Measurements from ENCODE around the gene CNTN4.

CNTN4 gene

DNA sequence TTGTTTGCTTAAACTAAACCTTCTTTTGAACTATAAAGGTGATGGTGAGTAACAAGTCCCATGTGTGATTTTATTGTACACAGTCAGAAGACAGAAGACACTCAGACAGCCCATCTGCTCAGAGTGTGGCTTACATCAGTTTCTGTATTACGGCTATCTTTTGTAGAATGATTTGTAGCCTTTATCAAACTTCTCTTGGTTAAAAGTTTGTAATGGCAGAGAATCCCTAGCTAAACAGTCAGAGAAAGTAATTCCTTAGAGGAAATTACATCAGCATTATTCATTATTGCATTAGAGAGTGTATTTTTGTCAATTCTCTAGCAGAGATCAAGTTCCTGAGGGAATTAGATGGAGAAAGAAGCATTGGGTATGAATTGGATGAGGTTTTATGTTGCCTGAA, 500.8 kb downstream of the CNTN4 start:
- Histone ChIP-seq H3K27me3 (ENCODE audit: low read depth, low read length) (no peaks in the 10 kb centered on the region), H3K9me3 (ENCODE audit: control insufficient read depth in 1 of 2, low read length in 2 of 2) (no peaks in the 10 kb centered on the region), H3K36me3 (ENCODE audit: control insufficient read depth in 1 of 2, insufficient read depth in 2 of 2, low read length in 2 of 2) (no peaks in the 10 kb centered on the region), H3K4me1 (ENCODE audit: control insufficient read depth in 1 of 2, insufficient read depth in 2 of 2, low read length in 2 of 2) (no peaks in the 10 kb centered on the region), H3K27ac (ENCODE audit: low read length) (no peak overlapping the region), H3K4me3 (ENCODE audit: low read depth in 1 of 2, low read length in 2 of 2) (no peak overlapping the region)

DNA sequence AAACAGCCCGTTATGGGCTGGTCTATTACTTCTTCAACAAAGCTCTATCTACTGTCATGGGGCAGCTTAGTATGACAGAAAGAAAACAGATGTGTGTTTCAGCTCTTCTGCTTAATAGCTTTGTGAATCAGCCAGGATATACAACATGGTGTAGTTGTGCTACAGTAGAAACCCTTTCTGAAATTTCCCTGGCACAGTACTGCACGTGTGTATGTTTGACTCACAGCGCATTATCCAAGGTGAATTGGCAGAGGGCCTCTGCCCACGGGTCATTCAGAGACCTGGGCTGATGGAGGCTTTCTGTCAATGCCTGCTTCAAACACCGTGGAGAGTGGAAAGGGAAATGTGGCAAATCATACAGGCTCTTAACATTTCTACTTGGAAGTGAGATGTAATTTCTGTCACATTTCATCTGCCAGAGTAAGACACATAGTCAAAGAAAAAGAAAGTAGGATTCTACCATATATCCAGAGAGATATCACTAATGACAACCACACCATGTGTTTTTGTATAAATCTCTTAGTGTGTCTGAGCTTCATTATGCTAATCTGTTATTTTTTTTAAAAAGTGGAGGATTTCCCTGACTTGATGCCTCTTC, 505.1 kb downstream of the CNTN4 start:
- Histone ChIP-seq H3K36me3 (ENCODE audit: control insufficient read depth in 1 of 2, insufficient read depth in 2 of 2, low read length in 2 of 2) (no peaks in the 10 kb centered on the region), H3K4me3 (ENCODE audit: low read depth in 1 of 2, low read length in 2 of 2) (no peak overlapping the region), H3K9me3 (ENCODE audit: control insufficient read depth in 1 of 2, low read length in 2 of 2) (no peaks in the 10 kb centered on the region), H3K27me3 (ENCODE audit: low read depth, low read length) (no peaks in the 10 kb centered on the region), H3K27ac (ENCODE audit: low read length) (no peak overlapping the region), H3K4me1 (ENCODE audit: control insufficient read depth in 1 of 2, insufficient read depth in 2 of 2, low read length in 2 of 2) (no peaks in the 10 kb centered on the region)

DNA sequence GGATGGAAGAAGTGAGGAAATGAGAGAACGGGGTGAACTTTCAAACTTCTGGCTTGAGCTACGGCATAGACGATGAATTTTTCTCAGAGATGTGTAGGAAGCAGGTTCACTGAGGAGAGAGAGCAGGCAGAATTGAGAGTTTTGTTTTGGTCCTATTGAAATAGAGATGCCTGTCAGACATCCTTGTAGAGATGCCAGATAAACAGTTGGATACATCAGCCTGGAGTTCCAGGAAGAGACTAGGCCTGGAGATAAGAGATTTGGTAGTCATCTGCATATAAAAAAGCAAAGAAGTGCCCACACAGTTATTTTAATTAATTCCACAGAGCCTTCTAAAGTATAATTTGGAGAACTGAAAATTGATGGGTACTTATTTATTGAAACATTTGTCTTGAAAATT, 515.9 kb downstream of the CNTN4 start:
- H3K27ac ChIP-seq (ENCODE audit: low read length): no peak overlapping the region
- H3K4me3 ChIP-seq (ENCODE audit: low read depth in 1 of 2, low read length in 2 of 2): no peak overlapping the region
- no peaks in the 10 kb centered on the region for H3K36me3 ChIP-seq (ENCODE audit: control insufficient read depth in 1 of 2, insufficient read depth in 2 of 2, low read length in 2 of 2)
- H3K27me3 ChIP-seq (ENCODE audit: low read depth, low read length): no peaks in the 10 kb centered on the region
- no peaks in the 10 kb centered on the region for H3K4me1 ChIP-seq (ENCODE audit: control insufficient read depth in 1 of 2, insufficient read depth in 2 of 2, low read length in 2 of 2)
- peaks cover 0 to 2% of the 10 kb centered on the region in 2 donors for H3K9me3 ChIP-seq (ENCODE audit: control insufficient read depth in 1 of 2, low read length in 2 of 2)

DNA sequence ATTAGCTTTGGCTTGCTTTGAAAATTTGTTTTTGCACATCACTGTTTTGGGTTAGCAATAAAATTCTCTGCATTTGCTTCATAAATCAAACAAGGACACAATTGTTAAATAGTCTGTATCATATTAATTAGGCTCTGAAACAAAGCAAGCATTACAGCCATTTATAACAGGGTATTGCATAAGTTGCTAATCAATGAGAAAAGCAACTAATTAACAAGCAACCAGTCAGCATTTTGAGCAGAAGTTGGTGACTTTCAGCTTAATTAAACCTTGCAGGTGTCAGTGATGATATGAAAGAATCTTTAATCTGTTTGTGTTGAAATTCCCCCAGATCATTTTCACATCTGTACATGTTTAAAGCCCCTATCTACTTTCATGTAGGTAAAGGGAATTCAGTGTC, 516.4 kb downstream of the CNTN4 start:
- H3K9me3 ChIP-seq (ENCODE audit: control insufficient read depth in 1 of 2, low read length in 2 of 2): peaks cover 0 to 2% of the 10 kb centered on the region in 2 donors
- H3K27ac ChIP-seq (ENCODE audit: low read length): no peak overlapping the region
- H3K4me1 ChIP-seq (ENCODE audit: control insufficient read depth in 1 of 2, insufficient read depth in 2 of 2, low read length in 2 of 2): no peaks in the 10 kb centered on the region
- no peaks in the 10 kb centered on the region for H3K36me3 ChIP-seq (ENCODE audit: control insufficient read depth in 1 of 2, insufficient read depth in 2 of 2, low read length in 2 of 2)
- no peak overlapping the region for H3K4me3 ChIP-seq (ENCODE audit: low read depth in 1 of 2, low read length in 2 of 2)
- no peaks in the 10 kb centered on the region for H3K27me3 ChIP-seq (ENCODE audit: low read depth, low read length)

DNA sequence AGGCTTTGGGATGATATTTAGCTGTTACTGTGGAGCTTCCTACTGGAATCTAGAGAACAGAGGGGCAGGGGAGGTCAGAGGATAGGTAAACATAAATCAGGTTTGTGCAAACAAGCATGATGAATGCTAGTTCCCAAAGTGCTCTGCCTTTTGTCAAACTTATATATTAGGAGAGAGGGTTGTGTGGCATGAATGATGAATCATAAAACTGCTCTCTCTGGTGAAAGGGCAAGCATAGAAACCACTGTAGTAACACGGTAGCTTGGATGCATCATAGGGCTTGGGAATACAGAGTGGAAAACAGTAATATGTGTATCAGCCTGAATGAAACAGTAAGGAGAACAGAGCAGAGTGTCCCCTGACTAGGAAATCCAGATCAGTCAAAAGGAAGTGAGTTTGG, 524.8 kb downstream of the CNTN4 start:
- Histone ChIP-seq H3K36me3 (ENCODE audit: control insufficient read depth in 1 of 2, insufficient read depth in 2 of 2, low read length in 2 of 2) (no peaks in the 10 kb centered on the region), H3K27ac (ENCODE audit: low read length) (no peak overlapping the region), H3K4me1 (ENCODE audit: control insufficient read depth in 1 of 2, insufficient read depth in 2 of 2, low read length in 2 of 2) (no peaks in the 10 kb centered on the region), H3K4me3 (ENCODE audit: low read depth in 1 of 2, low read length in 2 of 2) (no peak overlapping the region), H3K9me3 (ENCODE audit: control insufficient read depth in 1 of 2, low read length in 2 of 2) (no peaks in the 10 kb centered on the region), H3K27me3 (ENCODE audit: low read depth, low read length) (no peaks in the 10 kb centered on the region)

DNA sequence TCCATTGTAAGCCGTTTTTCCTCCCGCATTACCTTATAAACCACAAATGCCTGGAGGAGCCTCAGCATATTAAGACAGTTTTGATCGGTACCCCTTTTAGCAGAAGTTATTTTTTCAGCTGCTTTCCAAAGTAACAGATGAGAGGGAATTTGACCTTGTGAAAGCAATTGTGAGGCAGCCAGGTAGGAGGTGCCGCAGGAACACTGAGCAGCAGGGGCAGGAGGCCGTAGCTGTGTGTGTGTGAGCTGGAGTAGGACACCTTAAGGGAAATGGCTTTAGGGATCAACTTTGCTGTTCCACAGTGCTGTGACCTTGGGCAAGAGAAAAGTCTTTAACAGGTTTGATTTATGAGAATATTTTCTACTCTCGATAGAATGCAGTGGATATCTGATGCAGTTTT, 529.5 kb downstream of the CNTN4 start:
- Histone ChIP-seq H3K4me3 (ENCODE audit: low read depth in 1 of 2, low read length in 2 of 2) (no peak overlapping the region), H3K27me3 (ENCODE audit: low read depth, low read length) (no peaks in the 10 kb centered on the region), H3K27ac (ENCODE audit: low read length) (no peak overlapping the region), H3K9me3 (ENCODE audit: control insufficient read depth in 1 of 2, low read length in 2 of 2) (no peaks in the 10 kb centered on the region), H3K4me1 (ENCODE audit: control insufficient read depth in 1 of 2, insufficient read depth in 2 of 2, low read length in 2 of 2) (no peaks in the 10 kb centered on the region), H3K36me3 (ENCODE audit: control insufficient read depth in 1 of 2, insufficient read depth in 2 of 2, low read length in 2 of 2) (no peaks in the 10 kb centered on the region)

DNA sequence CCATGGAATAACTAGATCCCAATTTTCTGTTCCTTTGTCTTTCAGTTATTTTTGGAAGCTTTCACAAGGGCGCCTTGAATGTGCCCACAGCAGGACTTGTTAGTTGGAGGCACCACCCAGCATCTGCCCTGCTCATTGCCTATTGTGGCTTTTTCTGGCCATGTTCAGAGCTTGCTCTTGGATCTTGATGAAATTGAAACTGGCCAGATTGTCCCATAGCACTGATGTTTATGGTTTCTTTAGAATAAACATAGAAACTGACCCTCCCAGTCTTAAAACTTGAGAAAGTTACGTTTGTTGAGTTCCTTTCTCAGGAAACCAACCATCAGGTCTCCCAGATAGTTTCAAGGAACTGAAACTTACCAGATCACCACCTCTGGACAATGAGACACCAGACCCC, 536.8 kb downstream of the CNTN4 start:
- Histone ChIP-seq H3K27ac (ENCODE audit: low read length) (no peak overlapping the region), H3K4me3 (ENCODE audit: low read depth in 1 of 2, low read length in 2 of 2) (no peak overlapping the region), H3K36me3 (ENCODE audit: control insufficient read depth in 1 of 2, insufficient read depth in 2 of 2, low read length in 2 of 2) (no peaks in the 10 kb centered on the region), H3K4me1 (ENCODE audit: control insufficient read depth in 1 of 2, insufficient read depth in 2 of 2, low read length in 2 of 2) (no peaks in the 10 kb centered on the region), H3K9me3 (ENCODE audit: control insufficient read depth in 1 of 2, low read length in 2 of 2) (peaks cover 0 to 4% of the 10 kb centered on the region in 2 donors), H3K27me3 (ENCODE audit: low read depth, low read length) (no peaks in the 10 kb centered on the region)

DNA sequence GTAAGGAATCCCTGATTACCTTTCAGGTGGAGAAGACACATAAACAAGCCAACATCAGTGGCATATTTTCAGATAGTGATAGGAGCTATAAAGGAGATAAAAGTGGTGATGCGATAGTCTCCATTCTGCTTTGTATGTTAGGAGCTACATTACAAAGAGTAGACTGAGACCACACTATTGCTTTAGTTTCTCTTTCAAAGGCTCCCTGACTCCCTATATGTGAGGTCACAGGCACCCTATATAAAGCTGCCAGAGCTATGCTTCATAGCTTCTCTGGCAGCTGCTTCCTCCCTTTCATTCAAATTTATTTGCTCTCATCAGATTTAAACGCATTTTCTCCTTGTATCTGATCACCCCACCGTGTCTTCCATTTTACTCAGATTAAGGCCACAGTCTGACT, 544.9 kb downstream of the CNTN4 start:
- Histone ChIP-seq H3K36me3 (ENCODE audit: control insufficient read depth in 1 of 2, insufficient read depth in 2 of 2, low read length in 2 of 2) (no peaks in the 10 kb centered on the region), H3K27me3 (ENCODE audit: low read depth, low read length) (no peaks in the 10 kb centered on the region), H3K27ac (ENCODE audit: low read length) (no peak overlapping the region), H3K4me1 (ENCODE audit: control insufficient read depth in 1 of 2, insufficient read depth in 2 of 2, low read length in 2 of 2) (no peaks in the 10 kb centered on the region), H3K9me3 (ENCODE audit: control insufficient read depth in 1 of 2, low read length in 2 of 2) (no peaks in the 10 kb centered on the region), H3K4me3 (ENCODE audit: low read depth in 1 of 2, low read length in 2 of 2) (no peak overlapping the region)

DNA sequence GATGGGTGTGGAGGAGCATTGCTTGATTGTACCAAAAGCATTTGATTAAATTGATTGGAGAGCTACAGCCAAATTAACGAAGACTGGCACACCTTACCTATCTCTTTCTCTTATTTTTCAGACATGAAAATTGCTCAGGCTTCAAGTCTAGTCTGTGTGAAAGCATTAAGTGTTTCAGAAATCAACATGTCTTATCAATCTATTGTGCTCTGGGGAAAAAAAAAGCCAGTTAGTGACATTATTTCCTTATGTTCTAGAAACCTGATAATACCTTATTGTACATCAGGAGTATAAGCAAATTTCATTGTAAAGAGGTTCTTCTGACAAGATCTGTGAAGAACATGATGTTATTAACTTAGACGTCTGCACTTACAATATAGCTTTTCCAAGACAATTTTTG, 546.3 kb downstream of the CNTN4 start:
- Histone ChIP-seq H3K4me3 (ENCODE audit: low read depth in 1 of 2, low read length in 2 of 2) (no peak overlapping the region), H3K27me3 (ENCODE audit: low read depth, low read length) (no peaks in the 10 kb centered on the region), H3K4me1 (ENCODE audit: control insufficient read depth in 1 of 2, insufficient read depth in 2 of 2, low read length in 2 of 2) (no peaks in the 10 kb centered on the region), H3K9me3 (ENCODE audit: control insufficient read depth in 1 of 2, low read length in 2 of 2) (no peaks in the 10 kb centered on the region), H3K27ac (ENCODE audit: low read length) (no peak overlapping the region), H3K36me3 (ENCODE audit: control insufficient read depth in 1 of 2, insufficient read depth in 2 of 2, low read length in 2 of 2) (no peaks in the 10 kb centered on the region)

DNA sequence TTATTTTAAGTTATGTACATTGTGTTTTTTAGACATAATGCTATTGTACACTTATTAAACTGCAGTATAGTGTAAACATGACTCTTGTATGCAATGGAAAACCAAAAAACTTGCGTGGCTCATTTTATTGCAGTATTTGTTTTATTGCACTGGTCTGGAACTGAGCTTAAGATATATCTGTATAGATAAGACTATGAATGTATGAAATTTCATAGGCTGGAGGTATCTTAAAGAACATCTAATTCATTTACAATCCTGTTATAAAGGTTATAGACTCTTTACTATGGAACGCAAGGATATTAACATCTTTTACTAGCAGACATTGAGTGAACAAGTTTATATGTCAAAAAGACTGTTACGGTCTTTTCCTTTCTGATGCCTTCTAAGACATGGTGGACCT, 552.1 kb downstream of the CNTN4 start:
- no peaks in the 10 kb centered on the region for H3K4me1 ChIP-seq (ENCODE audit: control insufficient read depth in 1 of 2, insufficient read depth in 2 of 2, low read length in 2 of 2)
- H3K9me3 ChIP-seq (ENCODE audit: control insufficient read depth in 1 of 2, low read length in 2 of 2): no peaks in the 10 kb centered on the region
- H3K36me3 ChIP-seq (ENCODE audit: control insufficient read depth in 1 of 2, insufficient read depth in 2 of 2, low read length in 2 of 2): no peaks in the 10 kb centered on the region
- no peaks in the 10 kb centered on the region for H3K27me3 ChIP-seq (ENCODE audit: low read depth, low read length)
- no peak overlapping the region for H3K27ac ChIP-seq (ENCODE audit: low read length)
- H3K4me3 ChIP-seq (ENCODE audit: low read depth in 1 of 2, low read length in 2 of 2): no peak overlapping the region

DNA sequence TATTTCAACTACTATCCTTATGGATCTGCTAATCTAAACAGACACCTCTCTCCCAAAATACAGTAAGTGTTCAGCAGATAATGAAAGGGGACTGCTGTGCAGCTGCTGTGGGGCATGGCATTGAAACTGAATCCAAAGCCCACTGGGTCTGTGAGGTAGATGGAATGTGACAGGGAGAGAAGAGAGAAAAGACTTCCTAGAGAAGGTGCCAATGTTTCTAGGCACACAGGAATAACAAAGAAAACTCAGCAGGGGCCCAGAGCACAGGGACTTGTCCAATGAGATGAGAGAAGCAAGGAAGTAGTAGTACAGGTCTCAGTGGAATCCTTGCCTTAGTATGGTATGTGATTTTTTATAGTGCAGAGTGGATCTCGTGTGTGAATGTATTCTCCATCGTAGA, 553.7 kb downstream of the CNTN4 start:
- Histone ChIP-seq H3K4me3 (ENCODE audit: low read depth in 1 of 2, low read length in 2 of 2) (no peak overlapping the region), H3K9me3 (ENCODE audit: control insufficient read depth in 1 of 2, low read length in 2 of 2) (no peaks in the 10 kb centered on the region), H3K27me3 (ENCODE audit: low read depth, low read length) (no peaks in the 10 kb centered on the region), H3K27ac (ENCODE audit: low read length) (no peak overlapping the region), H3K4me1 (ENCODE audit: control insufficient read depth in 1 of 2, insufficient read depth in 2 of 2, low read length in 2 of 2) (no peaks in the 10 kb centered on the region), H3K36me3 (ENCODE audit: control insufficient read depth in 1 of 2, insufficient read depth in 2 of 2, low read length in 2 of 2) (no peaks in the 10 kb centered on the region)

DNA sequence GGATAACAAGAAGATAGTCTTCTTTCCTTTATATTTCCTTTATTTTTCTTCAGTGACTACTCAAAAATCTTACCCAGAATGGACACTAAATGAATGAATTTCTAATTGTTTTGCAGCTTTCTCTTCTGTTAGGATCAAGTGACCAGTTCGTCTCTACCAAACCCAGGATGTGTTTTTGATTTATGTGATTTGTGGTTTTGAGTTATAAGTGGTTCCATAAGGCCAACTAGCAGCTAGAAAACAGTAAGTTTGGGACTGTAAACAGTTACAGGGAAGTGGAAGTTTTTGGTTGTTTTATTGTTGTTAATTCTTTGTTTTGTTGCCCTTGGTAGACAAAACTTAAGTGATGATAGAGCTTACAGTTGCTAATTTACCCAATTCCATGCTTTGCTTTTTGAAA, 555.0 kb downstream of the CNTN4 start:
- Histone ChIP-seq H3K27ac (ENCODE audit: low read length) (no peak overlapping the region), H3K27me3 (ENCODE audit: low read depth, low read length) (no peaks in the 10 kb centered on the region), H3K4me3 (ENCODE audit: low read depth in 1 of 2, low read length in 2 of 2) (no peak overlapping the region), H3K9me3 (ENCODE audit: control insufficient read depth in 1 of 2, low read length in 2 of 2) (no peaks in the 10 kb centered on the region), H3K36me3 (ENCODE audit: control insufficient read depth in 1 of 2, insufficient read depth in 2 of 2, low read length in 2 of 2) (no peaks in the 10 kb centered on the region), H3K4me1 (ENCODE audit: control insufficient read depth in 1 of 2, insufficient read depth in 2 of 2, low read length in 2 of 2) (no peaks in the 10 kb centered on the region)
